Heart right ventricle (tissue), 16 donors: ENCODE results near the gene TBC1D20. TPM values are rescaled to one million over a fixed set of nuclear protein-coding genes. Genes with fewer than 3 reads are reported as not detected.

Experiments
- ATAC-seq, 8 donors: fragments of 200-7000 bp; cut with Tn5 transposase; one replicate each; pipeline ENCODE4 v1.9.1; 2020; ENCODE audit warnings: mild to moderate bottlenecking in 8 of 8, moderate library complexity in 8 of 8, moderate number of reproducible peaks in 1 of 8
- DNase-seq, 2 donors: peaks; one replicate each; pipeline ENCODE4 v3.0.0-alpha.2; 2020
- H3K27ac ChIP-seq, 10 donors: fragments of 200-600 bp; sonication (generic) in 2 of 10; one replicate each; pipeline versions ENCODE4 v1.5.0 to v1.8.0; 2020 to 2022; ENCODE audit warnings: mild to moderate bottlenecking in 3 of 10
- H3K27me3 ChIP-seq, 7 donors: fragments of 200-600 bp; one replicate each; pipeline ENCODE4 v1.8.0; 2021 to 2022; ENCODE audit warnings: mild to moderate bottlenecking in 2 of 7
- H3K36me3 ChIP-seq, 9 donors: fragments of 200-600 bp; sonication (generic) in 1 of 9; one replicate each; pipeline versions ENCODE4 v1.5.0 to v1.8.0; 2020 to 2022; ENCODE audit warnings: mild to moderate bottlenecking in 2 of 9
- H3K4me1 ChIP-seq, 9 donors: fragments of 200-600 bp; sonication (generic) in 1 of 9; one replicate each; pipeline versions ENCODE4 v1.5.0 to v1.8.0; 2020 to 2022; ENCODE audit warnings: mild to moderate bottlenecking in 4 of 9
- H3K4me3 ChIP-seq, 10 donors: fragments of 200-600 bp; sonication (generic) in 2 of 10; one replicate each; pipeline versions ENCODE4 v1.5.0 to v1.8.0; 2020 to 2022; ENCODE audit warnings: mild to moderate bottlenecking in 7 of 10, moderate library complexity in 2 of 10
- H3K9me3 ChIP-seq, 11 donors: fragments of 200-600 bp in 10 of 11; sonication (generic) in 2 of 11; one replicate each; pipeline versions ENCODE4 v1.5.0 to v1.8.0; 2013 to 2022; ENCODE audit warnings: mild to moderate bottlenecking in 2 of 11, control low read depth in 1 of 11, moderate library complexity in 1 of 11
- WGBS, 2 donors: extraction: QIAGEN DNeasy Blood & Tissue Kit; methylation state at CpG; one replicate each; pipeline ENCODE4 v1.1.7; 2013; ENCODE audit warnings: inconsistent platforms in 1 of 2; 5-methylcytosine and 5-hydroxymethylcytosine counted together
- intact Hi-C, 10 donors: fragments of 100-400 bp; cut with DNase I; formaldehyde crosslinking; loops; one replicate each; pipeline versions ENCODE4 v1.11.1 to v1.14.2; 2022
- polyA plus RNA-seq, 2 donors: library from polyadenylated mRNA; stranded (reverse); fragments of 200-250 nt; gene quantifications; one replicate each; pipeline ENCODE4 v1.2.3, GENCODE V29; 2013
- total RNA-seq, 10 donors: library from RNA; stranded (reverse); fragmentation: NEBNext Ultra II Directional in 3 of 10; extraction: Animal tissue kit (Norgen Biotek cat#: 25700) in 3 of 10; gene quantifications; one replicate each; pipeline versions ENCODE4 v1.2.1 to v1.2.4, GENCODE V29; 2021 to 2023
- TF ChIP-seq, protein P1 (sequence below), 9 donors: fragments of 200-600 bp; sonication (generic) in 2 of 9; IDR thresholded peaks; one replicate each; pipeline versions ENCODE4 v1.5.0 to v1.8.0; 2021 to 2022; ENCODE audit warnings: antibody characterized with exemption in 9 of 9, mild to moderate bottlenecking in 5 of 9, moderate library complexity in 1 of 9
- donor health status: Arrhythmogenic right ventricular cardiomyopathy.
- donor health status: ischemic (EF 13 %, LVEDD 7.1; RV severe dilation, severe dysfunction).
- donor health status: healthy with polysubstance abuse.
- donor health status: DM: no; HTN: yes; CAD: no.
- donor health status: DM: no; HTN: no; CAD: no.
- donor health status: ischemic (EF 25% LVEDD 6.9; RV normal size, moderate dysfunction).
- donor health status: ischemic (EF 25% LVEDD 5.7; RV mildly dilated, moderate dysfunction).
- donor health status: healthy.
- donor health status: DM: yes; HTN: yes; CAD: no.
- donor health status: Ischemic cardiomyopathy.
- donor health status: ischemic (EF 35%, LVEDD 5.7; RV mildly dilated, moderate dysfunction).
- donor health status: nonischemic (EF 11% LVEDD 7.7; RV severe dilation, severe dysfunction).
- donor health status: DM: yes; HTN: yes; CAD: no.
- donor health status: PGD.
- donor health status: ischemic (EF 29% LVEDD 5.4; RV normal size, mild dysfunction).
- donor health status: nonischemic (EF 23%, LVEDD 6.1; RV moderate dilation, normal function).

The TBC1D20 gene
- total and polyA plus RNA-seq, 12 donors, result 12.9 to 28.2 (median 22.9) TPM

- WGBS, 2 donors, result 96 to 98% methylated on average over 3 of the region's 3 CpGs
Observed at GRCh38 chr20:403582-403957, 58.8 kb downstream of the TBC1D20 start.

DNA sequence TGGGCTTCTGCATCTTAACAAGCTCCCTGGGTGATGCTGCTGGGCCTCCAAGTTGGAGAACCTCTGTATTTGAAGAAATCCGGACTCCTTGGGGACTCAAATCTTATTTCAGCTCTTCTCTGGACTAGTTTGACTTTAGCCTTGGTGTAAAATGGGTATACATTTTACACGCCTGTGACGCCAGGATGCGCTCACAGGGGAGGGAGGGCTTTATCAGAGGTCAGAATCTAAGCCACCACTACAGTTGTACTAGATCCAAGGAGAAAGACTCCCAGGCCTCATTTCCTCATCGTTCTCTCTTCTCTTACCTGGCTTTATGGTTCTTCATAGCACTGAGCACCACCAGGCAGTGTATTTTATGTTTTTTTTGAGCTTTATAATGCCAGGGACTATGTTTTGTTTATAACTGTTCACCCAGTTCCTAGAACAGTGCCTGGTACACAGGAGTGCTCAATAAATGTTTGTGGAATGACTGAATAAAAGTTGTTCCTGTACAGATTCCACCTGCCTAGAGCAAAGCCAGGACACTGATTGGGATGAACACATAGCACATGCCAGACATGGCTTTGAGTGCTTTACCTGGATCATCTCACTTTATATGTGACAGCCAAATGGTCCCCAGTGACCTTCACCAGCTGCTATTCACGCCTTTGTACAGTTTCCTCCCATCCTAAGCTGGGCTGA is 59.3 kb downstream of the TBC1D20 start:
- Histone ChIP-seq H3K4me3 (no peak overlapping the region), H3K4me1 (peaks cover 0 to 9% (median 0%) of the 10 kb centered on the region in 9 donors), H3K27me3 (no peaks in the 10 kb centered on the region), H3K9me3 (no peaks in the 10 kb centered on the region), H3K27ac (no peak overlapping the region), H3K36me3 (peaks cover 0 to under 1% (median 0%) of the 10 kb centered on the region in 9 donors)
- DNase-seq (no peak), ATAC-seq (no peak)
- intact Hi-C loops, result loop anchor here in 4 of 10 donors (10.0 kb wide), 3 partner anchors 48 to 72 kb away; partner anchors contain the start of gene TBC1D20 (in 1 of the 4)
- TF ChIP-seq, protein P1, sequence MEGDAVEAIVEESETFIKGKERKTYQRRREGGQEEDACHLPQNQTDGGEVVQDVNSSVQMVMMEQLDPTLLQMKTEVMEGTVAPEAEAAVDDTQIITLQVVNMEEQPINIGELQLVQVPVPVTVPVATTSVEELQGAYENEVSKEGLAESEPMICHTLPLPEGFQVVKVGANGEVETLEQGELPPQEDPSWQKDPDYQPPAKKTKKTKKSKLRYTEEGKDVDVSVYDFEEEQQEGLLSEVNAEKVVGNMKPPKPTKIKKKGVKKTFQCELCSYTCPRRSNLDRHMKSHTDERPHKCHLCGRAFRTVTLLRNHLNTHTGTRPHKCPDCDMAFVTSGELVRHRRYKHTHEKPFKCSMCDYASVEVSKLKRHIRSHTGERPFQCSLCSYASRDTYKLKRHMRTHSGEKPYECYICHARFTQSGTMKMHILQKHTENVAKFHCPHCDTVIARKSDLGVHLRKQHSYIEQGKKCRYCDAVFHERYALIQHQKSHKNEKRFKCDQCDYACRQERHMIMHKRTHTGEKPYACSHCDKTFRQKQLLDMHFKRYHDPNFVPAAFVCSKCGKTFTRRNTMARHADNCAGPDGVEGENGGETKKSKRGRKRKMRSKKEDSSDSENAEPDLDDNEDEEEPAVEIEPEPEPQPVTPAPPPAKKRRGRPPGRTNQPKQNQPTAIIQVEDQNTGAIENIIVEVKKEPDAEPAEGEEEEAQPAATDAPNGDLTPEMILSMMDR (IDR thresholded peaks at IDR 0.05), result no peak
- WGBS, 2 donors, result 95 to 96% methylated on average over 6 of the region's 6 CpGs

More at GRCh38 chr20:403582-403957, 58.8 kb downstream of the TBC1D20 start:
- H3K27ac ChIP-seq, result no peak overlapping the region
- H3K36me3 ChIP-seq, result no peaks in the 10 kb centered on the region
- peaks cover 0 to 9% (median 4%) of the 10 kb centered on the region in 9 donors for H3K4me1 ChIP-seq
- TF ChIP-seq, protein P1 (IDR thresholded peaks at IDR 0.05), result no peak
- H3K27me3 ChIP-seq, result no peaks in the 10 kb centered on the region
- intact Hi-C loops, result loop anchor here in 4 of 10 donors (10.0 kb wide), 3 partner anchors 49 to 71 kb away; partner anchors contain the start of gene TBC1D20 (in 1 of the 4)
- DNase-seq, result no peak
- no peak for ATAC-seq
- H3K9me3 ChIP-seq, result no peaks in the 10 kb centered on the region
- no peak overlapping the region for H3K4me3 ChIP-seq

DNA sequence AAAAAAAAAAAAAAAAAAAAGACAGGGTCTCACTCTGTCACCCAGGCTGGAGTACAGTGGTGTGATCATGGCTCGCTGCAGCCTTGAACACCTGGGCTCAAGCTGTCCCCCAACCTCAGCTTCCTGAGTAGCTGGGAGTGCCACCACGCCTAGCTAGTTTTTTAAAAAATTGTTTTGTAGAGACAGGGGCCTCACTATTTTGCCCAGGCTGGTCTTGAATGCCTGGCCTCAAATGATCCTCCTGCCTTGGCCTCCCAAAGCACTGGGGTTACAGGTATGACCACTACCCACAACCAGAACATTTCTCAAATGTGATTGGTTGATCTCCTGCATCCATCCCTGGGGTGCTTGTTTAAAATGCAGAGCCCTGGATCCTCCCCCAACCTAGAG is 59.8 kb downstream of the TBC1D20 start:
- Histone ChIP-seq H3K36me3 (peaks cover 0 to 6% (median 0%) of the 10 kb centered on the region in 9 donors), H3K4me3 (no peak overlapping the region), H3K4me1 (peaks cover 0 to 8% (median 0%) of the 10 kb centered on the region in 9 donors), H3K27ac (no peak overlapping the region), H3K9me3 (no peaks in the 10 kb centered on the region), H3K27me3 (no peaks in the 10 kb centered on the region)
- 88 to 94% methylated on average over 2 of the region's 2 CpGs for WGBS, 2 donors
- ATAC-seq (no peak), DNase-seq (no peak)
- intact Hi-C loops, result loop anchor here in 4 of 10 donors (10.0 kb wide), 3 partner anchors 48 to 72 kb away; partner anchors contain the start of gene TBC1D20 (in 1 of the 4)
- TF ChIP-seq, protein P1 (IDR thresholded peaks at IDR 0.05), result no peak

- peaks cover 0 to 2% (median 0%) of the 10 kb centered on the region in 9 donors for H3K4me1 ChIP-seq
- intact Hi-C loops, result loop anchor here in 4 of 10 donors (10.0 kb wide), 3 partner anchors 47 to 73 kb away; partner anchors contain the start of gene TBC1D20 (in 1 of the 4)
- WGBS, 2 donors, result 80 to 89% methylated on average over 9 of the region's 9 CpGs
- H3K27ac ChIP-seq, result no peak overlapping the region
- no peak overlapping the region for H3K4me3 ChIP-seq
- no peaks in the 10 kb centered on the region for H3K9me3 ChIP-seq
- ATAC-seq, result no peak
- TF ChIP-seq, protein P1 (IDR thresholded peaks at IDR 0.05), result no peak
- peaks cover 0 to 12% (median 0%) of the 10 kb centered on the region in 9 donors for H3K36me3 ChIP-seq
- no peaks in the 10 kb centered on the region for H3K27me3 ChIP-seq
- no peak for DNase-seq
Observed at GRCh38 chr20:401682-402495, 60.4 kb downstream of the TBC1D20 start.
